ACHN (cell line): ENCODE results near the gene COL23A1.
"Not testable (repeated sequence)": the region's sequence is repeated elsewhere in the genome, so short reads cannot be mapped to it uniquely, and the experiment has no call there.

Source experiments
- DNase-seq: peaks from one replicate; pipeline ENCODE4 v3.0.0-alpha.2; 2015
- in situ Hi-C: cut with HindIII; loops from 2 replicates; pipeline ENCODE4 v1.10.0; 2017; ENCODE audit warnings: low sequenced_read_pairs, low pct_ligation_motif_present, low pct_unique_long_range_greater_than_20kb

COL23A1 gene

DNA sequence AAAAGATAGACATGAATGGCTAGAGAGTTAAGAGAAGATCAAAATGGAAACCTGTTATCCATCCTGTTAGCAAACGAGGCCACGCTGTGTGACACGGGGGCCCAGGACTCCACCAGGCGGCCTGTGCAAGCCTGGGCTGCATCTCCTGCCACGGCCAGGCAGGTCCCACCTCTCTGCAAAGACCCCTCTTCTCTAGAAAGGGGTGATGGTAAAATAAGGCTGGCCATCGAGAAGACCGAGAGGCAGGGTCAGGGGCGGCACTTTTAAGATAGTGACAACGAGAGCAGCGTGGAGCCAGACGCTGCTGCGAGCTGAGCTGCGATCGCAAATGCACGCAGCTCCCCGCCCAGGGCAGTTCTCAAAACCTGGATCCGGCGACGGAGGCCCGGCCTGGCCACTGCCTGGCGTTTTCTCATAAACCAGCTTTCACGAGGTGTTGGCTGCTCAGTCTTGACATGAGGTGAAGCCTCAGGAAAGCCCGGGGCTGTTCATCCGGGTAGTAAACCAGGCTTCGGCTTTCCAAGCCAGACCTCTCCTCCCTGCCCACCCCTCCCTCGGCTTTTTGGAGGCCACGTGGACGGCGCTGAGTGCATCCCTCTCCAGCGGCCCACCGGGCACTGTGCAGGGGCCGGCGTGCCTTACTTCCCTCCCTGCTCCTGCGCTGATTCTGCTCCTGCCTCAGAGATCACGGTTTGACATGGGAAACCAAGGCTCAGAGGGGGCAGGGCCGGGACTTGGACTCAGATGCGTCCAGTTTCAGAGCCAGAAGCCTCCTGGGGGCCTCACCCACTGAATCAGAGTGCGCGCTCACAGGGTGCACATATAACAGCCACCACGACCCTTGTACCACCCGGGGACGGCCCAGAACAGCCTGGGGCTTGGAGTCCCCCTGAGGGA is 206.0 kb downstream of the COL23A1 start:
- DNase-seq = no peak
- in situ Hi-C loops = no loop called here

DNA sequence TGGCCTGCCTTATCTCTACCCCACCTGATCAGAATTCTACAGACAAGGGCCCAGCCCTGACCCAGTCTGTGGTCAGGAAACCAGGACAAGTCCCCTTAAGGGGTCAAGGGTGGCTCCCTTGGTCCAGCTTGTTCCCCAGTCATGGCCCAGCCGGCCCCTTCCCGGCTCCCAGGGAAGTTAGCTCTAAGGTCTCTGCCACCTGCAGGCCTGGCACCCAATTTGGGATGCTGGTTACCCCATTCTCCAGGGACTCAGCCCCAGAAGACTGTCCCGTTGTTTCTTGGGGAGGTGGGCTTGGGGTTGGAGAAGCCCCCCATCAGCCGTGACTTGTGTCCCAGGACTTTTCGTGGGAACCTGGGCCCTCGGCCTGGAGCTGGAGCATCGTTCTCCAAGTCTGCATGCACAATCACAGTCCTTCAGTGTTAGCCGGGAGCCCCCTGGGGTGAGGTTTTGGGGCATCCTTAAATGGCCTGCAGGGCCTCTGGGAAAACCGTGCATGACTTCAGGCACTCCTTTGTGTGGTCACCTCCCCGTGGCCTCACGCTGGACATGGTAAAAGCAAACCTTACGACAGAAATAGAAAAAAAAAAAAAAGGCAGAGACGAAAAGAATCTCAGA is 206.8 kb downstream of the COL23A1 start:
- DNase-seq = no peak
- in situ Hi-C loops = no loop called here

DNA sequence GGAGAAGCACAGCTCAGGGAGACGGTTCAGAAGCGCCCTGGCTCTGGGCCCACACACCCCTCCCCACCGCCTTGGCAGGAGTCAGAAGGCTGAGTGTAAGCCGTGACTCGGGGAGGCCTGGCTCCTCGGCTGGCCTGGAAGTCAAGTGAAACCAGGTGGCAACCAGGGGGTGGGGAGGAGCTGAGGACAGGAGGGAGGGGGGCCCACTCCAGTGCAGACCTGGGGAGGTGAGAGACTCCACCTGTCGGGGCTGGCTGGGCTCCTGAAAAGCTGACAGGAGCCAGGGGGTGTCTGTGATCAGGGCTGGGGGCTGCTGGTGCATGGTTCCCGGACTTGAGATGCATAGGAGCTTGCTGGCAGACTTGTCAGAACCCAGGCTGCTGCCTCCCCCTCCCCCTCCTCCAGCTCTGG is 207.4 kb downstream of the COL23A1 start:
- in situ Hi-C loops = no loop called here
- DNase-seq = no peak

DNA sequence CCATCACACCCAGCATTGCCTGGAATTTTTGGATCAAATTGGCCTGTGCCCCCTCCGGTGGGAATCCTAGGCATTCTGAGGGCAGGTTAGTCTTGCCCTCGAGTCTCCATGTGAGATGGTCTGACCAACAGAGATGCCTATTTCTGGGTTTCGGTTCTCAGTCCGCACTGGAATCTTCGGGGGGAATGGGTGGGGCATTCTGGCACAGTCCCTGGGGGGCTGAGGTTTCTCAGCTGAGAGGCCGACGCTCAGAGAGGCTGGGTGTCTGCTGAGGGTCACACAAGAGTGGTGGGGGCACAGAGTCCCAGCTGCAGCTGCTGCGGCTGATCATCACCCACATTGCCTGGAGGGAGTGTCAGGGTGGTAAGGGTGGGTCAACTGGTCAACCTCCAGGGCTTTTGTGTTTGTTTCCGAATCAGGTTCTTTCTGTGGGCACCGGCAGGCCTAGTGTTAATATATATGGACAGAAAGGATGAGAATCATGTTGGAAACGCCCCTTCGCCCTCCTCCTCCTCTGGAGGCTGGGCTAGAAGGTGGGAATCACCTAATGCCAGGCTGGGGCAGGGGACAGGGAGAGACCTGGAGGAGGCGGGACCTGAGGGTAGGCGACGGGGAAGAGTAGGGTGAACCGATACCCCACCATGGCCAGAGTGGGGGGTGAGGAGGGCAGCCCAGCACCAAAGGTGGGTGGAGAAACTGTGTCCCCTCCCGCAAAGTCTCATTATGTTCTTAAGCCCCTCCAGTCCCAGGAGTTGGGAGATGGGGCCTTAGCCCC is 208.1 kb downstream of the COL23A1 start:
- DNase-seq = no peak
- in situ Hi-C loops = no loop called here

DNA sequence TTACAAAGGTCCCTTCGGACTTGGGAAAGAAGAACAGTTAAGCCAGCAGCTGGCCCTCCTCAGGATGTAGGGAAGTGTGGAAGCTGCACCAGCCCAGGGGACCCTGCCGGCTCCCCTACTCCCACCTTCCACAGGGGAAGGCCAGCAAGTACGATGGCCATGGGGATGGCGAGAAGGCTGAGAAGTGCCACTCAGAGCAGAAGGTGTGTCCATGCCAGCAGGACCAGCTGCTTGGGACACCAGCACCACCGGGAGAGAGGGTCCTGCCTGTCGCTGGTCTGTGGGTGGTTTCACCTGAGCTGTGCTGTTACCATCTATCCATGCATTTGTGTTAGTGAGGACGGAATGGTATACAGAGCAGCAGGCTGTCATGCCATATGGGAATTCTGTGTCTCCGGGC is 209.0 kb downstream of the COL23A1 start:
- in situ Hi-C loops = no loop called here
- DNase-seq = no peak

DNA sequence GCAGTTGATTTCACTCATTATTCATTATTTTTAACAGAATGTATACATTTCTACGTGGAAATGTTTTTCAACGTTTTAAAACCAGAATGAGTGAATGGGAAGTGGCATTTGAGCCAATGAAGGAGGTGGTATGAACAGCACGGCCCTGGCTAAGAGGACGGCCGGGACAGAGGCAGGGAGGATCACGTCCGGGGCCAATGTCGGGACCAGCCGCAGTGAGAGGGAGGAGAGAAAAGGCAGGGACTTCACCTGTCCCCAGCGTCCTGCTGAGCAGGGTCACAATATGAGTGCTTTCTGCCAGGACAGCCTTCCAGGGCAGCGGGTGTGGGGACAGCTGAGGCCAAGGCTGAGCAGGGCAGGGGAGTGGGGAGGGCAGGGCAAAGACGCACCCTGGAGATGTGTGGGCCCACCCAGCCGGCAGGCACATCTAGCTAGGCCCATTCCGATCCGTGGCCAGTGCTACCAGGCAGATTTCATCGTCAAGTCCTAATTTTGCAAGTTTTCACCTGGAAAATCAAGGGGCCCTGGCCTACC is 209.6 kb downstream of the COL23A1 start:
- in situ Hi-C loops = no loop called here
- DNase-seq = no peak

DNA sequence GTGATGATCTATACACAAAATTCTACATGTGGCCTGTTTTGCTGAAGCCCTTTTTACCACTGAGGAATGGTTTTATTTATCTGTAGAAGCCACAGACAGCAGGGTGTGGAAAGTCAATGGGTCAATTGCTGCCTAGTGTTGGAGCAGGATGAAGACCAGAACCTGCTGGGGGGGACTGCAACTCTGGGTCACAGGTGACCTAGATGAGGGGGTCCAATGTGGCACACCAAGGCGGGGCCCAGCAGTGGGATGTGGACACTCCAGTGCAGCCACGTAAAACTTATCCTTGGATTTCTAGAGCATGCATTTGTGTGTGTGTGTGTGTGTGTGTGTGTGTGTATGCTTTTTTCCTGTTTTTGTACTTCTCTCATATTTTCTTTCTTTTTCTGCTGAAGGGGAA is 210.1 kb downstream of the COL23A1 start:
- no peak for DNase-seq
- in situ Hi-C loops = no loop called here

DNA sequence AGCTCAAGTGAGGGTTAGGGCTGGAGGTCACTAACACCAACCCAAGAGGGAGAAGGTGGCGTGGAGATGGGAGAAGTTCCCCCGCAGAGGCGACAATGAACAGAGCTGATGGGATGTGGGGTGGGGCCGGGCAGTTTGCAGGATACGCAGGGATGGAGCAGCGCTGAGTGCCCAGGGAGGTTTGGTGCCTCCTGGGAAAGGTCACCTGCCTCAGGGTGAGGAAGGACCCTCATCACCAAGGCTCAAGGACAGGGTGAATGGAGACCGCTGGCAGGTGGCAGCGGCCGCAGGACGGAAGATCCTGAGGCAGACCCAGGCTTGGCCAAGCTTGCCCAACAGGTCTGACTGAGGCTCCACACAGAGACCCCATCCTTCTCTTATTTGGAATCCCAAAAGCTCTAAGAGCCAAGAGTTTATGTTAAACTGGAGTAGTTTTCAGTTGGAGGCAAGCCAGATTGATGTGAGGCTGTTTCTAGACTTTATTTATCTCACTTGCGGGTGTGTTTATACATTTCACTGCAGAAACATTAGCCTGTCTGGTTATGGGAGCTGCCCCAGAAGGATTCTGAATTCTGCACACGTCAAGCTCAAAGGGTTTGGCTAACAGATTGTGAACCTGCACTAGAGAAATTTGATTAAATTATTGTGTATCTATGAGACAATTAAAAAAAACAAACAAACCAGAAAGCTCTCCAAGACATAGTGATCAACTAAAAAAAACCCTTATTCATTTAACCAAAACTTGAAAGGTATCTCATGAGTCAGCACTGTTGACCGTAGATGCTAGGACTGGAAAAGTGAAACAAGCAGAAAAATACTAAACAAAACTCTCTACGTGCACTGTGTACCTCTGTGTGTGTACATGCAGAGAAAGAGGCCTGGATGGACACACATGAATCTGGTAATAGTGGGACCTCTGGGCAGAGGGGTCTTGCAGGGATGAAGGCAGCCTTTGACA is 211.4 kb downstream of the COL23A1 start:
- no peak for DNase-seq
- in situ Hi-C loops = no loop called here

DNA sequence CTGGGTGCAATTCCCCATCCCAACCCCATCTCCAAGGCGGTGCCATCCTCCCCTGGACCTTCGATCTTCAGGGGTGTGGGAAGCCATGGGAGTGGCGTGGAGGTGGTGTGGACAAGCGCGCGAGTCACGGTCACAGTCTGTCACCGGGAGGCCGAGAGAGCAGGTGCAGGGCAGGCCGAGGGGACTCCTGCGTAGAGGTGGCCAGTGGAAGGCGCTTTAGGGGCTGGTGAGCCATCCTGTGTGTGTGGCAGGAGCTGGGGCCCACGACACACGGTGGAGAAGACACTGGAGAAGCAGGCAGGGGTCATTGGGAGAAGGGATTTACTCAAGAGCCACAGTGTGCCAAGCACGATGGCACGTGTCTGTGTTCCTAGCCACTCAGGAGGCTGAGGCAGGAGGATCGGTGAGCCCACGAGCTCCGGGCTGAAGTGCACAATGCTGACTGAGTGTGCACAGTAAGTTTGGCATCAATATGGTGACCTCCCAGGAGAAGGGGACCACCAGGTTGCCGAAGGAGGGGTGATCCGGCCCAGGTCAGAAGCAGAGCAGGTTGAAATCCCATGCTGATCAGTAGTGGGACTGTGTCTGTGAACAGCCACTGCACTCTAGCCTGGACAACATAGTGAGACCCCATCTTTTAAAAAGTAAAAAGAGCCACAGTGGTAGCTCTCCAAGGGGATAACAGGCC is 212.5 kb downstream of the COL23A1 start:
- in situ Hi-C loops = no loop called here
- no peak for DNase-seq

DNA sequence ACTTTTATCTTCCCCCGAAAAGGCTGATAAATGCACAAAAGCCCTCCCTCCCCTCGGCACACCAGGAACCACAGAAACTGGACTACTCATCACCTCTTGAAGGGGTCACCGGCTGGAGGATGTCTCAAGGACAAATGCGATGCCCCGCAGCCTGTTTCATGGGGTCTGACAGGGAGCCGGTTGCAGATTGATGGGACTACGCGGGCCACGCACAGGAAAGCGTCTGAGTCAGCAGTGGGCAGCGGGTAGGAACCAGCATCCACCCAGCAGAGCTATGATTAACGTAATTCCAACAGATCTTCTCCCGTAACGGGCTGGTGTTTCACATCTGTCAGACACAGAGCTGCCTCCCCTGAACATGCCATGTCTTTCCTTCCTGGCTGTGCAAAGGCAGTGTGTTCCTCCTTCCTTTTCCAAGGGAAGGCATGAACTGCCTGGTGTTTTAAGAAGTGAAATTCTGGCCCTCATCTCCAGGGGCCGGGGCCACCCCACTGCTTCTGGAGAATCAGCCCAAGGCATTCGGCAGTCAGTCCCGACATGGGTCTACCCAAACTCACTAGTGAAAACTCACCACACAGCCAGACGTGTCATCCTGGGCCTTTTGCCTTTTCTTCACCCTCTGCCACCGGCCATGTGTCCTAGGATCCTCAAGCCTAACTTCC is 213.1 kb downstream of the COL23A1 start:
- no peak for DNase-seq
- in situ Hi-C loops = no loop called here

DNA sequence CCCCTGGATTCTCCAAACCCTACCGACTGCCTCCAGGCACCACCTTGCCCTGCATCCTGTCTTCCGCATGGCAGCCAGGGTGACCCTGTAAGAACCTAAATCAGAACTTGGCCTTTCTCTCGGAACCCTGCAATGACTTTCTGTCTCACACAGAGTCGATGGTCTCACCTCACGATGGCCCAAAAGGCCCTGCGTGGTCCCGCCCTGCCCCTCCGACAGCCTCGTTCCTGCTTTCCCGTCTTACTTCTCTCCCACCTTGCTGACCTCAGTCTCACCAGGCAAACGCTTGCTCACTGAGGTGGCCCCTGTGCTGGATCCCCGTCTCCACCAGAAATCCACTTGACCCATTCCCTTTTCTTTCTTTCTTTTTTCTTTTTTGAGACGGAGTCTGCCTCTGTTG is 214.8 kb downstream of the COL23A1 start:
- in situ Hi-C loops = no loop called here
- DNase-seq = no peak

DNA sequence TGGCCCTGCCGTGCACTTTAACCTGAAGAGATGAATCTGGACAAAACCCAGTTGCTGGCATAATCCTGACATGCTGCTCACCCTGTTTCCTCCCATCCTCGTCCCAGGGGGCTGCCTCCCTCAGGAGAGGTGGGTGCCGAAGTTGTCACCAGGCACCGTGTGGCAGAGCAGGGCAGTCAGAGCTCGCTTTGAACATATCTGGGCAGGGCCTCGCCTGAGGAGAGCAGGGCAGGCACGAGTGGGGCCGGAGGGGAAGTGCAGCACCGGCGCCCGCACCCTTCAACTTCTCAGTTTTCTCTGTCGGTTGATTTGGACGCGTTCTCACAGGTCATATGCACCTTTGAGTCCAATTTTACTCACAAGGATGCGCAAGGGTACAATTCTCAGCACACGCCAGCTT is 216.5 kb downstream of the COL23A1 start:
- DNase-seq = no peak
- in situ Hi-C loops = no loop called here

DNA sequence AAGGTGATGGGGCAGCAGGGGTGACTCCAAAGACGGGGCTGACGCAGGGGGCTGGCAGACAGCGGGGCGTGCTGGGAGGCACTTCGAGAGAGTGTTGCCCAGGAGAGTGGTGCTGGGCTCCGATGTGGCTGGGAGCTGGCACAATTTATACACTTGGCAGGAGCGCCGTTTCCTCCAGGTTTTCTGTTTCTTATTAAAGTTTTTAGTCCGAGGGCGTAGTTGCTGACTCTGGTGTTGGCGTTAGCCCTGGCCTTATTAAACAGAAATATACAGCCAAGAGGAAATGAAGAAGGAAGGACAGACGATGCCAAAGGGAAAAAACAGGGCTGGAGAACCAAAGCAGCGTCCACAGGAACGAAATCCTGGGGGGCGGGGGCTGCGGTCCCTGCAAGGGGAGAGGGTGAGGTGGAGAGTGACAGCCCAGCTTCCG is 218.0 kb downstream of the COL23A1 start:
- DNase-seq = no peak
- in situ Hi-C loops = no loop called here

DNA sequence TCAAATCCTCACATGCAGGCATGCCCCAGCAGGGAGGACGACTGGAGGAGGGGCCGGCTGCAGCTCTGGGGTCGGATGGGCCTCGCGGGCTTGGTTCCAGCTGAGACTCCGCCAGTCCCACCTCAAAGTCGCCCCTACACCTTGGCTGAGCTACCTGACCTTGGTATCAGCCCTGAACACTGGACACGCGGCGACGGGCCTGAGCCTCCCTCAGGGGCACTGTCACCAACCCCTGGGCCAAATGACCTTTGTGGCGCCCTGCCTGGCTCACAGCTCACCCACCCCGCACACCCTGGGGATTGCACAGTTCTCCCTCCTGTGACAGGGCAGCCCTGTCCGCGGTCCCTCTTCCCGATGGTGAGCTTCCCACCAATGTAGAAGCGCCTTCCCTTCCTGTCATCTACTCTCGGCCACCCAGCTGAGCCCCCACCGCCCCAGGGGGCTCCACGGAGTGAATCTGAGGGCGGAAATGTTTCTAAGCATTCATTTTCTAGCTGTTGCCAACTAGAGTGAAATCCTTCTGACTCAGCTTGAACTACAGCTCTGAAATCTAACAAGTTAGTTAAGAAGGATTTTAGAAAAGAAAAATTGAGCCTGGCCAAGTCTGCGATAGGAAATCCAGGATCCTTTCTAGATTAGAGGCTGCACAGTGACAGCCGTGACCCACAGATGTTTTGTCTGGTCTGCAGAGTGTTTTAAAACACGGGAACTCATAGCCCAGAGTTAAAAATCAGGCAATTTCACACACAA is 218.7 kb downstream of the COL23A1 start:
- in situ Hi-C loops = no loop called here
- no peak for DNase-seq

DNA sequence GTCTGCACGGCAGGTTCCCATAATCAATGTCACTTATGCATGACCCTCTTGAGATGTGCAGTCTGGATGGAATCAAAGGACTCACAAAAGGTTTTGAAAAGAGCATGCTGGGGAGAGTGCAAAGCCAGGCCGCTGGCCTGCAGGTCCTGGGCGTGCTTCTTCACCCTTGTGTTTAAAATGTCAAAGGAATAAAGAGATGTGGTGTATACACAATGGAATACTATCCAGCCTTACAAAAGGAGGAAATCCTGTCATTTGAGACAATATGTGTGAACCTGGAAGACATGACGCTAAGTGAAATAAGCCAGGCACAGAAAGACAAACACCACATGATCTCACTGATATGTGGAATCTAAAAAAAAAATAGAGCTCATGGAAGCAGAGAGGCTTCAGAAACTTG is 220.1 kb downstream of the COL23A1 start:
- no peak for DNase-seq
- in situ Hi-C loops = no loop called here

DNA sequence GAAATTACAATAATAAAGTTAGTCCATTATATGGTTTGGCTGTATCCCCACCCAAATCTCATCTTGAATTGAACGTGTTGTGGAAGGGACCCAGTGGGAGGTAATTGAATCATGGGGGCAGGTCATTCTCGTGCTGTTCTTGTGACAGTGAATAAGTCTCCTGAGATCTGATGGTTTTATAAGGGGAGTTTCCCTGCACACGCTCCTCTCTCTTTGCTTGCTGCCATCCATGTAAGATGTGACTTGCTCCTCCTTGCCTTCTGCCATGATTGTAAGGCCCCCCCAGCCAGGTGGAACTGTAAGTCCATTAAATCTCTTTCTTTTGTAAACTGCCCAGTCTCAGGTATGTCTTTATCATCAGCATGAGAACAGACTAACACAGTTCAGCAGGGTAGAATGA is 220.7 kb downstream of the COL23A1 start:
- DNase-seq, in situ Hi-C loops: not testable (repeated sequence)
